Transverse colon (tissue), 4 donors: ENCODE results near the gene HEG1.

Experiments used
- EP300 ChIP-seq: sonication (generic); formaldehyde crosslinking; IDR thresholded peaks from one replicate; pipeline ENCODE4 v1.6.1; 2017; ENCODE audit warnings: antibody characterized with exemption, low read depth
- POLR2A ChIP-seq: fragments of 450-650 bp; IDR thresholded peaks from one replicate; pipeline ENCODE4 v1.6.1; 2016; ENCODE audit warnings: antibody characterized with exemption, mild to moderate bottlenecking, moderate library complexity
- POLR2AphosphoS5 ChIP-seq, 3 donors: sonication (generic); formaldehyde crosslinking; IDR thresholded peaks; one replicate each; pipeline ENCODE4 v1.6.1; 2016; ENCODE audit warnings: antibody characterized with exemption in 3 of 3
- TF ChIP-seq, protein P1 (sequence below), 5 experiments: fragments of 200-600 bp in 3 of 5; fragments of 450-650 bp in 2 of 5; sonication (generic) in 3 of 5; IDR thresholded peaks; 1 replicate in 2 of 5; 2 replicates in 3 of 5; pipeline ENCODE4 v1.5.1; 2016 to 2017; ENCODE audit warnings: antibody characterized with exemption in 5 of 5, inconsistent platforms in 3 of 5, mild to moderate bottlenecking in 2 of 5, moderate library complexity in 1 of 5

- TF ChIP-seq, protein P1, sequence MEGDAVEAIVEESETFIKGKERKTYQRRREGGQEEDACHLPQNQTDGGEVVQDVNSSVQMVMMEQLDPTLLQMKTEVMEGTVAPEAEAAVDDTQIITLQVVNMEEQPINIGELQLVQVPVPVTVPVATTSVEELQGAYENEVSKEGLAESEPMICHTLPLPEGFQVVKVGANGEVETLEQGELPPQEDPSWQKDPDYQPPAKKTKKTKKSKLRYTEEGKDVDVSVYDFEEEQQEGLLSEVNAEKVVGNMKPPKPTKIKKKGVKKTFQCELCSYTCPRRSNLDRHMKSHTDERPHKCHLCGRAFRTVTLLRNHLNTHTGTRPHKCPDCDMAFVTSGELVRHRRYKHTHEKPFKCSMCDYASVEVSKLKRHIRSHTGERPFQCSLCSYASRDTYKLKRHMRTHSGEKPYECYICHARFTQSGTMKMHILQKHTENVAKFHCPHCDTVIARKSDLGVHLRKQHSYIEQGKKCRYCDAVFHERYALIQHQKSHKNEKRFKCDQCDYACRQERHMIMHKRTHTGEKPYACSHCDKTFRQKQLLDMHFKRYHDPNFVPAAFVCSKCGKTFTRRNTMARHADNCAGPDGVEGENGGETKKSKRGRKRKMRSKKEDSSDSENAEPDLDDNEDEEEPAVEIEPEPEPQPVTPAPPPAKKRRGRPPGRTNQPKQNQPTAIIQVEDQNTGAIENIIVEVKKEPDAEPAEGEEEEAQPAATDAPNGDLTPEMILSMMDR (IDR thresholded peaks at IDR 0.05) = no peak
- no peak for TF ChIP-seq POLR2AphosphoS5 (IDR thresholded peaks at IDR 0.05)
- no peak for TF ChIP-seq POLR2A
- no peak for TF ChIP-seq EP300
Measured at GRCh38 chr3:124916837-124917409, 138.9 kb downstream of the HEG1 start.
